HepG2 (cell line): ENCODE measurements around the gene MC1R. TPM values are rescaled to one million over a fixed set of nuclear protein-coding genes. Genes with fewer than 3 reads are reported as not detected.

ENCODE experiments used
- AGO1 ChIP-seq: fragments of 200-400 bp; formaldehyde crosslinking; IDR thresholded peaks from 2 replicates; pipeline ENCODE4 v1.6.1; 2017; ENCODE audit warnings: mild to moderate bottlenecking, low read depth, low read length, moderate library complexity; ENCODE audit not compliant: poor library complexity, severe bottlenecking
- CCDC6 ChIP-seq: sonication (generic); formaldehyde crosslinking; IDR thresholded peaks from 2 replicates; pipeline ENCODE4 v1.8.1; 2022; ENCODE audit warnings: mild to moderate bottlenecking, missing genetic modification reagents, moderate library complexity
- DNMT1 ChIP-seq: sonication (generic); formaldehyde crosslinking; IDR thresholded peaks from 2 replicates; pipeline ENCODE4 v1.5.1; 2020; ENCODE audit warnings: mild to moderate bottlenecking, missing genetic modification reagents
- ETV5 ChIP-seq: IDR thresholded peaks from 2 replicates; pipeline ENCODE4 v1.6.1; 2018; ENCODE audit warnings: missing biosample characterization, missing genetic modification reagents, inconsistent platforms, borderline replicate concordance
- HMG20A ChIP-seq: IDR thresholded peaks from 2 replicates; pipeline ENCODE4 v1.6.1; 2016; ENCODE audit warnings: borderline replicate concordance
- IKZF4 ChIP-seq: sonication (generic); formaldehyde crosslinking; IDR thresholded peaks from 2 replicates; pipeline ENCODE4 v1.5.1; 2020; ENCODE audit warnings: borderline replicate concordance, mild to moderate bottlenecking, low read depth, missing genetic modification reagents; ENCODE audit errors: not compliant biosample characterization
- NR1H2 ChIP-seq: sonication (generic); formaldehyde crosslinking; IDR thresholded peaks from 2 replicates; pipeline ENCODE4 v1.8.1; 2022; ENCODE audit warnings: low read depth, missing genetic modification reagents, borderline replicate concordance
- NR2C2 ChIP-seq: sonication (generic); formaldehyde crosslinking; IDR thresholded peaks from 2 replicates; pipeline ENCODE4 v1.4.0; 2020; ENCODE audit warnings: missing genetic modification reagents, mild to moderate bottlenecking, moderate library complexity, borderline replicate concordance
- PITX1 ChIP-seq: sonication (generic); formaldehyde crosslinking; IDR thresholded peaks from 2 replicates; pipeline ENCODE4 v1.5.1; 2020; ENCODE audit warnings: mild to moderate bottlenecking, missing genetic modification reagents
- RFX5 ChIP-seq: IDR thresholded peaks from 2 replicates; pipeline ENCODE4 v1.6.1; 2011; ENCODE audit warnings: low read depth, low read length, improper control_type of control experiment
- SMAD1 ChIP-seq: sonication (generic); formaldehyde crosslinking; IDR thresholded peaks from 2 replicates; pipeline ENCODE4 v1.4.0; 2020; ENCODE audit warnings: missing genetic modification reagents, low read depth, mild to moderate bottlenecking, borderline replicate concordance
- SYNCRIP ChIP-seq: fragments of 200-400 bp; formaldehyde crosslinking; IDR thresholded peaks from 2 replicates; pipeline ENCODE4 v1.6.1; 2018; ENCODE audit warnings: mild to moderate bottlenecking, low read depth, low read length; ENCODE audit not compliant: insufficient read depth
- ZC3H13 ChIP-seq: sonication (generic); formaldehyde crosslinking; IDR thresholded peaks from 2 replicates; pipeline ENCODE4 v1.8.1; 2023; ENCODE audit warnings: mild to moderate bottlenecking, missing genetic modification reagents, moderate library complexity
- ZFP90 ChIP-seq: sonication (generic); formaldehyde crosslinking; IDR thresholded peaks from 2 replicates; pipeline ENCODE4 v1.8.0; 2022; ENCODE audit warnings: missing genetic modification reagents, mild to moderate bottlenecking, inconsistent platforms, borderline replicate concordance
- ZNF121 ChIP-seq: sonication (generic); formaldehyde crosslinking; IDR thresholded peaks from 2 replicates; pipeline ENCODE4 v1.5.0; 2020; ENCODE audit warnings: mild to moderate bottlenecking, missing genetic modification reagents
- ZNF432 ChIP-seq: sonication (generic); formaldehyde crosslinking; IDR thresholded peaks from 2 replicates; pipeline ENCODE4 v1.5.0; 2020; ENCODE audit warnings: missing genetic modification reagents, mild to moderate bottlenecking, borderline replicate concordance
- ZNF567 ChIP-seq: sonication (generic); formaldehyde crosslinking; IDR thresholded peaks from 2 replicates; pipeline ENCODE4 v1.8.1; 2023; ENCODE audit warnings: mild to moderate bottlenecking, missing genetic modification reagents, borderline replicate concordance
- ZNF605 ChIP-seq: sonication (generic); formaldehyde crosslinking; IDR thresholded peaks from 2 replicates; pipeline ENCODE4 v1.8.0; 2022; ENCODE audit warnings: mild to moderate bottlenecking, missing genetic modification reagents
- ZNF720 ChIP-seq: sonication (generic); formaldehyde crosslinking; IDR thresholded peaks from 2 replicates; pipeline ENCODE4 v1.4.0; 2020; ENCODE audit warnings: missing genetic modification reagents
- ZNF782 ChIP-seq: sonication (generic); formaldehyde crosslinking; IDR thresholded peaks from 2 replicates; pipeline ENCODE4 v1.4.0; 2020; ENCODE audit warnings: missing genetic modification reagents, mild to moderate bottlenecking, borderline replicate concordance
- polyA plus RNA-seq, 8 experiments: library from polyadenylated mRNA; depleted of rRNA in 3 of 8; stranded (reverse) in 7 of 8; unstranded in 1 of 8; fragments of >200 nt; fragmentation: Illumina TruSeq in 4 of 8; extraction: Trizol in 4 of 8; gene quantifications; 2 replicates each; pipeline versions ENCODE4 v1.2.1 to v1.2.3, GENCODE V29; 2011 to 2016; ENCODE audit warnings: low read depth in 4 of 8, missing spikeins in 1 of 8, mixed read lengths in 1 of 8; ENCODE audit not compliant: insufficient read depth in 1 of 8
- total RNA-seq, 5 experiments: library from RNA; depleted of rRNA; stranded (reverse); fragments of >200 nt; fragmentation: Illumina TruSeq; extraction: Trizol; gene quantifications; 2 replicates each; pipeline ENCODE4 v1.2.3, GENCODE V29; 2016; ENCODE audit warnings: low read depth in 1 of 5
- TF ChIP-seq, protein P1 (sequence below), 2 experiments: IDR thresholded peaks; 2 replicates each; pipeline ENCODE4 v1.6.1; 2011 to 2012; ENCODE audit warnings: low read length in 2 of 2, borderline replicate concordance in 1 of 2, low read depth in 1 of 2, mild to moderate bottlenecking in 1 of 2, moderate library complexity in 1 of 2
- TF ChIP-seq, protein P2 (sequence below): sonication (generic); formaldehyde crosslinking; IDR thresholded peaks from 2 replicates; pipeline ENCODE4 v1.5.0; 2020; ENCODE audit warnings: missing genetic modification reagents
- TF ChIP-seq, protein P3 (sequence below): sonication (generic); formaldehyde crosslinking; IDR thresholded peaks from 2 replicates; pipeline ENCODE4 v1.5.0; 2020; ENCODE audit warnings: mild to moderate bottlenecking, low read depth, missing genetic modification reagents, borderline replicate concordance

MC1R gene
- total and polyA plus RNA-seq, 2 of the 13 experiments (the other 11 are each of a cell fraction or from before 2014, with no cell fraction given): 9.1 to 14.8 TPM

DNA sequence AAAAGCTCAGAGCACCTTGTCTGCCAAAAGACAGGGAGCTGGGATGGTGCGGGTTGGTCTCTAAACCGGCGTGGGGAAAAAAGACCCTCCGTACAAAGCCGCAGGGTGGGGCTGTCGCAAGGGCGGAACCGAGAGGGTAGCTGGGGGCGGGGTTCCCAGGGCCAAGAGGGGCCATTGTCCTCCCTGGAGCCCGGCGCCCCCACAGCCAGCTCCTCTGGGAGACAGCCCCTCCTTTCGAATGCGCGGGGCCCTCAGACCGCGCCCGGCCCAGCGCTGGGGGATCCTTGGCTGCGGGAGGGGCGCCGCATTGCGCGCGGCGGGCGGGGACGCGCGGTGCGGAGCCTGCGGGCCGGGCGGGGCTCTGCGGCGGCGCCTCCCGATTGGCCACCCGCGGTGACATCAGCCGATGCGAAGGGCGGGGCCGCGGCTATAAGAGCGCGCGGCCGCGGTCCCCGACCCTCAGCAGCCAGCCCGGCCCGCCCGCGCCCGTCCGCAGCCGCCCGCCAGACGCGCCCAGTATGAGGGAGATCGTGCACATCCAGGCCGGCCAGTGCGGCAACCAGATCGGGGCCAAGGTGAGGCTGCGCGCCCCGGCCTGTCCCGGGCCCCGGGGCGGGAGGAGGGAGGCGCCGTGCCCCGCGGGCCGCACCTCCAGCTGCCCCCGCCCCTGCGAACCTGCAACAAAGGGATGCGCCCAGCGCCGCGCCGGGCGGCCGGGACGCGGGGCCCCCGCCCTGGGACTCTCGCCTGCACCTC is 4.4 kb downstream of the MC1R start, which contains the start of gene TUBB3 (continued):
- TF ChIP-seq, protein P1, sequence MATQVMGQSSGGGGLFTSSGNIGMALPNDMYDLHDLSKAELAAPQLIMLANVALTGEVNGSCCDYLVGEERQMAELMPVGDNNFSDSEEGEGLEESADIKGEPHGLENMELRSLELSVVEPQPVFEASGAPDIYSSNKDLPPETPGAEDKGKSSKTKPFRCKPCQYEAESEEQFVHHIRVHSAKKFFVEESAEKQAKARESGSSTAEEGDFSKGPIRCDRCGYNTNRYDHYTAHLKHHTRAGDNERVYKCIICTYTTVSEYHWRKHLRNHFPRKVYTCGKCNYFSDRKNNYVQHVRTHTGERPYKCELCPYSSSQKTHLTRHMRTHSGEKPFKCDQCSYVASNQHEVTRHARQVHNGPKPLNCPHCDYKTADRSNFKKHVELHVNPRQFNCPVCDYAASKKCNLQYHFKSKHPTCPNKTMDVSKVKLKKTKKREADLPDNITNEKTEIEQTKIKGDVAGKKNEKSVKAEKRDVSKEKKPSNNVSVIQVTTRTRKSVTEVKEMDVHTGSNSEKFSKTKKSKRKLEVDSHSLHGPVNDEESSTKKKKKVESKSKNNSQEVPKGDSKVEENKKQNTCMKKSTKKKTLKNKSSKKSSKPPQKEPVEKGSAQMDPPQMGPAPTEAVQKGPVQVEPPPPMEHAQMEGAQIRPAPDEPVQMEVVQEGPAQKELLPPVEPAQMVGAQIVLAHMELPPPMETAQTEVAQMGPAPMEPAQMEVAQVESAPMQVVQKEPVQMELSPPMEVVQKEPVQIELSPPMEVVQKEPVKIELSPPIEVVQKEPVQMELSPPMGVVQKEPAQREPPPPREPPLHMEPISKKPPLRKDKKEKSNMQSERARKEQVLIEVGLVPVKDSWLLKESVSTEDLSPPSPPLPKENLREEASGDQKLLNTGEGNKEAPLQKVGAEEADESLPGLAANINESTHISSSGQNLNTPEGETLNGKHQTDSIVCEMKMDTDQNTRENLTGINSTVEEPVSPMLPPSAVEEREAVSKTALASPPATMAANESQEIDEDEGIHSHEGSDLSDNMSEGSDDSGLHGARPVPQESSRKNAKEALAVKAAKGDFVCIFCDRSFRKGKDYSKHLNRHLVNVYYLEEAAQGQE (IDR thresholded peaks at IDR 0.05; ENCODE audit: borderline replicate concordance in 1 of 2, low read depth in 1 of 2, low read length in 2 of 2): peak in 1 of 2 experiments; percentile 48; a peak in 1 of 4 replicates
- TF ChIP-seq HMG20A (CRISPR knock-in tag): no peak
- TF ChIP-seq ZNF720: no peak
- TF ChIP-seq AGO1: no peak
- no peak for TF ChIP-seq DNMT1
- TF ChIP-seq, protein P2, sequence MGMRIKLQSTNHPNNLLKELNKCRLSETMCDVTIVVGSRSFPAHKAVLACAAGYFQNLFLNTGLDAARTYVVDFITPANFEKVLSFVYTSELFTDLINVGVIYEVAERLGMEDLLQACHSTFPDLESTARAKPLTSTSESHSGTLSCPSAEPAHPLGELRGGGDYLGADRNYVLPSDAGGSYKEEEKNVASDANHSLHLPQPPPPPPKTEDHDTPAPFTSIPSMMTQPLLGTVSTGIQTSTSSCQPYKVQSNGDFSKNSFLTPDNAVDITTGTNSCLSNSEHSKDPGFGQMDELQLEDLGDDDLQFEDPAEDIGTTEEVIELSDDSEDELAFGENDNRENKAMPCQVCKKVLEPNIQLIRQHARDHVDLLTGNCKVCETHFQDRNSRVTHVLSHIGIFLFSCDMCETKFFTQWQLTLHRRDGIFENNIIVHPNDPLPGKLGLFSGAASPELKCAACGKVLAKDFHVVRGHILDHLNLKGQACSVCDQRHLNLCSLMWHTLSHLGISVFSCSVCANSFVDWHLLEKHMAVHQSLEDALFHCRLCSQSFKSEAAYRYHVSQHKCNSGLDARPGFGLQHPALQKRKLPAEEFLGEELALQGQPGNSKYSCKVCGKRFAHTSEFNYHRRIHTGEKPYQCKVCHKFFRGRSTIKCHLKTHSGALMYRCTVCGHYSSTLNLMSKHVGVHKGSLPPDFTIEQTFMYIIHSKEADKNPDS (CRISPR knock-in tag): no peak; the same call in 1 of the 2 replicates
- peak; percentile 44 for TF ChIP-seq ZC3H13 (CRISPR knock-in tag)
- TF ChIP-seq SYNCRIP: no peak
- TF ChIP-seq ZNF782 (CRISPR knock-in tag): peak; percentile 31; the same call in 1 of the 2 replicates
- TF ChIP-seq ZNF567: no peak
- no peak for TF ChIP-seq PITX1 (CRISPR knock-in tag)
- TF ChIP-seq ZNF432 (CRISPR knock-in tag): no peak
- TF ChIP-seq CCDC6 (CRISPR knock-in tag): peak; percentile 83
- no peak for TF ChIP-seq RFX5
- no peak for TF ChIP-seq NR2C2 (CRISPR knock-in tag)
- TF ChIP-seq NR1H2 (CRISPR knock-in tag): no peak
- peak; percentile 44; the same call in 1 of the 2 replicates for TF ChIP-seq ZNF121
- TF ChIP-seq SMAD1 (CRISPR knock-in tag): 0 out of 2 replicates have a peak, but pooled peaks have one; percentile 85
- no peak for TF ChIP-seq ZFP90 (CRISPR knock-in tag)
- TF ChIP-seq, protein P3, sequence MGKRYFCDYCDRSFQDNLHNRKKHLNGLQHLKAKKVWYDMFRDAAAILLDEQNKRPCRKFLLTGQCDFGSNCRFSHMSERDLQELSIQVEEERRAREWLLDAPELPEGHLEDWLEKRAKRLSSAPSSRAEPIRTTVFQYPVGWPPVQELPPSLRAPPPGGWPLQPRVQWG (CRISPR knock-in tag): no peak
- TF ChIP-seq IKZF4: peak; percentile 35
- peak; percentile 16; the same call in 1 of the 2 replicates for TF ChIP-seq ETV5 (CRISPR knock-in tag)
- no peak; the same call in 1 of the 2 replicates for TF ChIP-seq ZNF605 (CRISPR knock-in tag)
